ENCODE results near the gene IQCH.
"Not testable (repeated sequence)": the region's sequence is repeated elsewhere in the genome, so short reads cannot be mapped to it uniquely, and the experiment has no call there.

GRCh38 chr15:67285625-67286024 lies 31.0 kb downstream of the IQCH start:
- TF ChIP-seq CTCF, POLR2AphosphoS5, POLR2A (IDR thresholded peaks at IDR 0.05): not testable (repeated sequence)
